GM18499 (cell line): Measurements from ENCODE around the gene INSIG1.

Experiments
- ATAC-seq: cut with Tn5 transposase; IDR thresholded peaks from one replicate; pipeline ENCODE4 v1.9.1; 2021; ENCODE audit warnings: moderate number of reproducible peaks; ENCODE audit not compliant: insufficient read depth, unreplicated experiment

Gene INSIG1

DNA sequence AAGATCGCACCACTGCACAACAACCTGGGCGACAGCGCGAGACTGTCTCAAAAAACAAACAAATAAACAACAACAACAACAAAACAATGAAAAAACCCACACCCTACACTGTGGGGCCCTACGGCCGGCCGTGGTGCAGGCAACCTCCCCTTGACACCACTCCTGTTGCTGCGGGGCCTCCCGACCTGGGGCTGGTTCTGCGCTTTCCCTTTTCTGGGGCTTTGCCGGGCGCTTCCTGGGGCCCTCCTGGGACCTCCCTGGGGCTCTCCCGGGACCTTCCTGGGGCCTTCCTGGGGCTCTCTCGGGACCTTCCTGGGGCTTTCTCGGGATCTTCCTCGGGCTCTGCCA is 46.6 kb downstream of the INSIG1 start:
- ATAC-seq: no peak

DNA sequence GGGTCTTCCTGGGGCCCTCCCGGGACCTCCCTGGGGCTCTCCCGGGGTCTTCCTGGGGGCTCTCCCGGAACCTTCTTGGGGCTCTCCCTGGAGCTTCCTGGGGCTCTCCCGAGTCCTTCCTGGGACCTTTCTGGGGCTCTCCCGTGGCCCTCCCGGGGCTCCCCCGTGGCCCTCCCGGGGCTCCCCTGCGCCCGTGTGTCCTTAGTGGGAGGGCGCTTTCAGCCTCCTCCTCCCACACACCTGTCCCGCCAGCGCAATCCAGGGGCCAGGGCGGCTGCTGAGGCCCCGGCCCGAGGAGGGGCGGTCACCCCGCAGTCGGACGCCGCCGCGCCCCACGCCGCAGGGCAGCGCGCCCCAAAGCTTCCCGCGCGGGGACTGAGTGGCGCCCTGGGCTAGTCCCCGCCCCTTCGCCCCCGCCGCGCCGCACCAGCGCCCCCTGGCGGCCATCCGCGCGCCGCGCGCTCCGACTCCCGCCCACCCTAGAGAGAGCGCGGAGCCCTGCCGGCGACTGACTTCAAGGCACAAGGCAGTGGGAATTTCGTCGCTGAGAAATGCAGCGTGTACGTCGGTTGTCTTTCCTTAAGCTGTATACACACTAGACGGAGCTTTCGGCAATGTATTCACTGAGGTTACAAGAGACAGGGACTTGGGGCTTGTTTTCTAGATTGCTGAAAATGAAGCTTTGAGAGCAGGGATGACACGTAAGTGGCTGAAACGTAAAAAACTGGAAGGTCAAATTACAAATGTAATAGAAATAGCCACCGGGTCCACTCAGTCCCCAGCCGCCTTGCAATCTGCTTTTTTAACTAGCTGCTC is 47.1 kb downstream of the INSIG1 start:
- no peak for ATAC-seq

DNA sequence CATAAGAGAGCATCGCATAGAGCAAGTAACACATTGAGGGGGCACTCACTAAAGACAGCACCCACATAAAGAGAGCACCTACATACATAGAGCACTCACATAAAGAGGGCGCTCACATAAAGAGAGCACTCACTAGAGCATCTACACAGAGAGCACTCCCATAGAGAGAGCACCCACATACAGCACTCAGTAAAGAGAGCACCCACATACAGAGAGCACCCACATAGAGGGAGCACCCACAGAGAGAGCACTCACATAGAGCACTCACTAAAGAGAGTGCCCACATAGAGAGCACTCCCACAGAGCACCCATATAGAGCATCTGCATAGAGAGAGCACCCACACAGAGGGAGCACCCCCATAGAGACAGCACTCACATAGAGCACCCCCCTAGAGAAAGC is 47.8 kb downstream of the INSIG1 start:
- ATAC-seq: no peak

DNA sequence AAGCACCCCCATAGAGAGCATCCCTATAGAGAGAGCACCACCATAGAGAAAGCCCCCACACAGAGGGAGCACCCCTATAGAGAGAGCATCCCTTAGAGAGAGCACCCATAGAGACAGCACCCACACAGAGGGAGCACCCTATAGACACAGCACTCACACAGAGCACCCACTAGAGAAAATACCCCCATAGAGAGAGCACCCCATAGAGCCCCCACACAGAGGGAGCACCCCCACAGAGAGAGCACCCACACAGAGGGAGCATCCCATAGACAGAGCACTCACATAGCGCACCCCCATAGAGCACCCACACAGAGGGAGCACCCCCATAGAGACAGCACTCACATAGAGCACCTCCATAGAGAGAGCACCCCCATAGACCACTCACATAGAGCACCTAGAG is 48.6 kb downstream of the INSIG1 start:
- no peak for ATAC-seq

DNA sequence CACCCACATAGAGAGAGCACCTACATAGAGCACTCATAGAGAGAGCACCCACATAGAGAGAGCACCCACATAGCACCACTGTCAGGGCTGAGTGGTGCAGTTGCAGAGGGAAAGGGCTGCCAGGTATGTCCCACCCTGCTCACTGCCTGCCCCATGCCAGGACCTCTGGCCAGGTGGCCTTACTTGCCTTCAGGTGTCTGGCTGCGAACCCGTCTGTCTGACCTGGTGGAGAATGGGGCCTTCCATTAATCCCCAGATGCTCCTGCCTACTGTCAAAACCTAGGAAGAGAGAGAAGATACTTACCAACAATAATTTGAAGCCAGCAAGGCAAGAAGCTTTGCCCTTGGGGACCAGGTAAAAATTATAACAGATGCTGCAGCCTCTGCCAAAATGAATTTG is 51.1 kb downstream of the INSIG1 start:
- ATAC-seq: no peak

DNA sequence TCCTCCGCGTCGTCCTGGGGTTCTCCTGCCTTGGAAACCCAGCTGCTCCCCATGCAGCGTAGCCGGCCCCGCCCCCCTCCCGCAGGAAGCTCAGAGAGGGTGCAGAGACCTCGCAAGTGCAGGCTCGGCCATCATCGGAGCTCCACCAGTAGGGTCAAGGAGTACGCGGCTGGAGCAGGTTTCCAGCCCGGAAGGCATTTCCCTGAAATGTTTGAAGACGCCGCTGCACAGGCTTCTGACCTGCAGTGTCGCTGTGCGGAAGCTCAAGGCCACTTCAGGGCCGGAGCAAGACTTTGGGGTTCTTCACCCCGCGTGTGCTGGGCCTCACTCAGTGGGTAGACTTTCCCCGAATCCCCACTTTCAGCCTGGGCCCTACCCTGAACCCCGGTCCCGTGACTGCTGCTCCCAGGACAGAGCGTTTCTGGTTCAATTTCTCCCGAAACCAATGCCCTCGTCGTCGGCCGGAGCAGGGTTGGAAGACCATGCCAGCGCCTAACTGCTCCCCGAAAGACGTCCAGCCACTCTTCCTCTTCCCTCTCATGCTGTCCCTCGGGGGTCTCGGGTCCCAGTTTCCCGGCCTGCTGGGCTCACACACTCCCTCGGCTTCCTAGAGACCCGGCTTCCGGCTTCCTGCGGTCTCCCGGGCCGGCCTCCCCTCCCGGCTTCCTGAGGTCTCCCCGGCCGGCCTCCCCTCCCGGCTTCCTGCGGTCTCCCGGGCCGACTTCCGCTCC is 52.1 kb downstream of the INSIG1 start:
- ATAC-seq: no peak

DNA sequence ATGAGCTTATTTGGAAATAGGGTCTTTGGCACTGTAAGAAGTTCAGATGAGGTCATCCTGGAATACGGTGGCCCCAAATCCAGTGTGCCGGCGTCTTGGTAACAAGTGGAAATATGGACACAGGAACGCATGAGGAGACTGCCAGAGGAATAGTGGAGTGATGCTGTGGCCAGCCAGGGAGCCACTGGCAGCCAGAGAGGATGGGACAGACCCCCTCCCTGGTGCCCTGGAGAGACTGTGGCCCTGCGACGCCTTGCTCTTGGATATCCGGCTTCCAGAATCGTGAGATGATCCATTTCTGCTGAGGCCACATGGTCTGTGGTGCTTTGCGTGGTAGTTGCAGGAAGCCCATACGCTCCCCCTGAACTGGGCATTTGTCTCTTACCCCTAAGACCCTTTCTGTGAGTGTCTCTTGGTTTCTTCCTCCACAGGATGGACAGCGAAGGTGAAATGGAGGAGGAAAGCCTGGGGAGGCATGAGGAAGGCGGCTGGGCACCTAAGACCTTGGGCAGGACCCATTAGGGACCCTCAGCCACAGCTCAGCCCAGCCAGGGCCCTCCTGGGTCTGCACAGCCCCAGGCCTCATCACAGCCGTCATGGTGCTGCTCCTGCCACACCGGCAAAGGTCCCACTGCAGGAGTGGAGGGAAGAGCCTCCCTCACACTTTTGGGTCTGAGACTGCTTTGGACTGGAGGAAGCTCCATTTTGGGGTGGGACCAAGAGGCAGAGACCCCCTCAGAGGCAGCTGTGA is 53.6 kb downstream of the INSIG1 start:
- ATAC-seq: no peak

DNA sequence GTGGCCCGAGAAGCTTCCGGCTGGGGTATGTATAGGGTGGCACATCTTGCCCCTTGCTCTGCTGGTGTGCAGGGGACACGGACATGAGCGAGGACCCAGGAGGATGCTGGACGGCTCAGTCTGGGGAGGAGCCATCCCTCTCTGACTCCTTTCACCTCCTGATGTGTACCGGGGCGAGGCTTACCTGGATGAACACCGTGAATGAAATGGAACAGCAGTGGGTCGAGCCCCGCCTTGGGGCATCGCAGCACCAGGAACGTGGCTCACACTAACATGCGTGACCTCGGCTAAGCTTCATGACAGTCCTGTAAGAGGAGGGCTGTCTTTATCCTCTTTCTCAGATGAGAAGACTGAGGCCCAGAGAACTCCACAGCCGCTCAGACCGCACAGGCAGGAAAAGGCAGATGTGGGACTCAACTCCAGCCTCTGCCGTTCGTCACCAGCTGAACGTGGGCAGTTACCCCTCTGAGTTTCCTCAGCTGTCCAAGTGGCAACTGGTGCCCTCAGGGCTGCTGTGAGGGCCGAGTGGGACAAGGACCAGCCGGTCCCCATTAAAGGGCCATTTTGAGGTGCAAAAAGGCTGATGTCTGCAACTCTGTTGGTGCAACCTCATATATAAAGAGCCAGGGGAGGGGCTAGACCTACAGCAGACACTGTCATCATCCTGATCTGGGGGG is 54.5 kb downstream of the INSIG1 start:
- ATAC-seq: no peak

DNA sequence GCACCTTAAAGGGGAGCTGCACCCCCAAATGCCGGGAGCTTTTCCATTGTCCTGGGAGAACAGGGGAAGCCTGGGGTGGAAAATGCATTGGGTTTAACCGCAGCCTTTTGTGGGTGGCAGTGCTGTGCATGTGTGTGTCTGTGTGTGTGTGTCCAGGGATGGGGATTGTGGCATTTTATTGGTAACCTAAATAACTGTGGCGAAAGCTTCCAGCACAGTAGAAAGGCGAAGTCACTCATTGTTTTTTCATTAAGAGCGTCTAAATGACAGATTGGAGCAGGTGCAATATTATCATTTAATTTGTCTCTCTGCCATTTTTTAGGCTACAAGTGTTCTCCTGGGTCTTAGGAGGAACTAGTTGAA is 55.1 kb downstream of the INSIG1 start:
- ATAC-seq: no peak

DNA sequence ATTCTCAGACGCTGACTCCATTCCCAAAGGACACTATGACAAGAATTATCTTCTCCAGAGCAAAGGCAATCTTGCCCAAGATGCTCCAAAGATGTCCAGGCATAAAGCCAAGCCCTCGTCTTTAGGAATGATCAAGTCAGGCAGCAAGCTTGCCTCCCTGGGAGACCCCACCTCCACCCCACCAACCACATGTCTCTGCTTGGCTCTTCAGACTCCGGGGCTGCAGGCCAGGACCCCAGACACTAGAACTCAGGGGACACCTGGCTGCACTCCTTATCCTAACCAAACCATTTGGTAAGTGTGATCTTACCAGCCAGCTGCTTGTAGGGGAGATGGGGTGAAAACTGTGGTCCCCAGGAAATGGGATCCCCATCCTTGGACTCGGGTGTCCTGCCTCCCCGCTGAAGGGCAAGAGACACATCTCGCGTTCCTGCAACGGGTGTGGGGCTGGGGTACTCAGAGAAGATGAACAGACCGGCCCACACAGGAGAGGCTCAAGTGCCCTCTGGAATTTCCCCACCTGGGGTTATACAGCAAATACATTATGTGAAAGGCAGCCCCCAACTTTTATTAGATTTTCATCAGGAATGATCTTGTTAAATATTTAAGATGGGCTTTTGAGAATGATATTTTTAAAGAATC is 55.7 kb downstream of the INSIG1 start:
- no peak for ATAC-seq

DNA sequence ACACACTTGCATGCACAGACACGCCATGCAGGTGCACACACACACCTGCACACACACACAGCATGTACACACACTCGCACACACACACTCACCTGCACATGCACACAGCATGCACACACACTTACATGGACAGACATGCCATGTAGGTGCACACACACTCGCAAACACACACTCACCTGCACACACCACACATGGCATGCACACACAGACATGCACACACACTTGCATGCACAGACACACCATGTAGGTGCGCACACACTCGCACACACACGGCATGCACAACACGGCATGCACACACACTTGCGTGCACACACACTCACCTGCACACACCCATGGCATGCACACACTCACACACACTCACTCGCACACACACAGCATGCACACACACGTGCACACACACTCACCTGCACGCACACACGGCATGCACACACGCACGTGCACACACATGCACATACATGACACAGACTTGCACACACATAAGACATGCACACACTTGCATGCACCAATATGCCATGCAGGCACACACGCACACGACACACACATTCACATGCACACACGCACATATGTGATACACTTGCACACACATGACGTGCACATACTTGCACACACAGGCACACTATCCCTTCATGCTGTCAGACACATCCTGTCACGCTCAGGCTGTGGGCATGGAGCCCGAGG is 56.8 kb downstream of the INSIG1 start:
- ATAC-seq: no peak

DNA sequence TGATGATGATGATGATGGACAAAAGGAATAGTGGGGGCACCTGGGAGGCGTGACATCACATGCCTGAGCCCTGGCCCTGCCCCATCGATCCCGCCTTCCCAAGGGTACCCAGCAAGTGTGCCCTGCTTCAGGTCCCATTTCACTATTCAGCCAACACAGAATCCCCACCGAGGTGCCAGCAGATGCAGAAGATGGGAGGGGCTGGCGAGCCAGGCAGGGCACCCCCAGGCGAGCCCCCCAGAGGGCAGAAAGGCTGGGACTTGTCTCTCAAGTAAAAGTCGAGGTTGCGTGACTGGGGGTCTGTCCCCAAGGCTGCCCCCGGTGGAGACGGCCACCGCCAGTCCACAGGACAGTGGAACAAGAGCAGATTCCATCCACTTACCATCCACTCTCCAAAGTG is 57.5 kb downstream of the INSIG1 start:
- no peak for ATAC-seq

DNA sequence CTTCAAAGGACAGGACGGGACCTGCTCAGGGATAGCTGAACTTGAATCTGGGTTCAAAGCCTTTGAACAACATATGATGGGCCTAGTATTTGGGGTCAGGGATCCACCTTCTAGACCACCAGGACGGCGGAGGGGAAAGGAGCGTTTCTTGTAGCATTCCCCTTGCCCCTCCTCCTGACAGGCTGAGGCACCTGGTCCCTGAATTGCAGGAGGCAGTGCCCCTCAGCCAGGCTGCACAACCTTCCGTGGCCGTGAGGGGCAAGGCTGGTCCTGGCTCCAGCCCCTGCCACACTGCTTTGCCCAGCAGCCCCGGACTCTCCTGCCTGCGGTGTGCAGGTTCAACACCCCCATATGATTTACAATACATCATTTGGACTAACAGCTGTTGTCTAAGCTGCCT is 58.1 kb downstream of the INSIG1 start:
- ATAC-seq: no peak

DNA sequence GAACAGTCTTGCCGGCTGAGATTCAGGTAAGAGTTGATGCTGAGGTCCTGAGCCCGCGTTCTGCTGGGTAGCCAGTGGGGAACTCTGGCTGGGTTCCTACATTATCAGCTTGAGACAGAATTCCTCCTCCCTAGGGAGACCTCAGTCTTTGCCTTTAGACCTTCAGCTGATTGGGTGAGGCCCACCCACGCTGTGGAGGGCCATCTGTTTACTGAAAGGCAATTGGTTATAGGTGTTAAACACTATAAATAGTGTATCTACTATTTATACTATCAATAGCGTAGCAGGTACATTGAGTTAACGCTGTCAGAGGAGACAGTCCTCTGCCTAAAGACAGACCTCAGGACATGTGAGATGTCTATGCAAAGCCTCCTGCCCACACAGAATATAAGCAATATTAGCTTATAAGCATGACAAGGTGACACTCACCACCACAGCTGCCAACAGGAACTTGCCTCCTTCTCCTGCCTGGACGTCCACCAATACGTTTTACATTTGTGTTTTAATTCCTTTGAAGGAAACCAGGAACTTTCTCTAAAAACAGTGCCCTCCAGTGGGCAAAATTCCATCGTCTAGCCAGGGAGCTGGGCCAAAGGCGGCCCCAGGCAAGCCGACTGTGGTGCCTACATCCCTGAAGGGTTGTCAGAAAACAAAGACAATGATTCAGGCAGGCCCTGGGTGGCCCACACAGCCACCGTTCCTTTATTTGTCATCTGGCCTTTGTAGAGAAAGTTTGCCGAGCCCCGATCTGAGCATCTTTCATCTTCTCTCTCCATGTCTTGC is 58.8 kb downstream of the INSIG1 start:
- ATAC-seq: no peak

DNA sequence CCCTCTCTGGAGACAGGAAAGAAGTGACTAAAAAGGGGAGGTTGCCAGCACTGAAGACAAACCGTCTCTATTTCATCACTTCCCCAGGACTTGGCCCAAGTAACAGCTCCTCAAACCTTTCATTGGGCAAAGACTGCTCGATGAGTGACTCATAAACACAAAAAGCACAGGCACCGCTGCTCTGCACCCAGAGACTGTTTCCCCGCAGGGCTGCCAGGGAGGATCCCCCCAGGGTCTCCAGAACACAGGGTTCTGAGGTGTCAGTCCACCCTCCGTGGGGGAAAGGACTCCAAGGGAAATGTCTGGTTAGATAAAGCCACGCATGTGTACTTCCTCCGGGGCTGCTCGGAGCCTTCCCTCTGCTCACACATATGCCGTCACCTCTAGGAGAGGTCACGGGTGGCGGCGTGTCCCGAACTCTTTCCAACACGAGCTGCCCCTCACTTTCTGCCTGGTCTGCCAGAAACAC is 59.9 kb downstream of the INSIG1 start:
- no peak for ATAC-seq

DNA sequence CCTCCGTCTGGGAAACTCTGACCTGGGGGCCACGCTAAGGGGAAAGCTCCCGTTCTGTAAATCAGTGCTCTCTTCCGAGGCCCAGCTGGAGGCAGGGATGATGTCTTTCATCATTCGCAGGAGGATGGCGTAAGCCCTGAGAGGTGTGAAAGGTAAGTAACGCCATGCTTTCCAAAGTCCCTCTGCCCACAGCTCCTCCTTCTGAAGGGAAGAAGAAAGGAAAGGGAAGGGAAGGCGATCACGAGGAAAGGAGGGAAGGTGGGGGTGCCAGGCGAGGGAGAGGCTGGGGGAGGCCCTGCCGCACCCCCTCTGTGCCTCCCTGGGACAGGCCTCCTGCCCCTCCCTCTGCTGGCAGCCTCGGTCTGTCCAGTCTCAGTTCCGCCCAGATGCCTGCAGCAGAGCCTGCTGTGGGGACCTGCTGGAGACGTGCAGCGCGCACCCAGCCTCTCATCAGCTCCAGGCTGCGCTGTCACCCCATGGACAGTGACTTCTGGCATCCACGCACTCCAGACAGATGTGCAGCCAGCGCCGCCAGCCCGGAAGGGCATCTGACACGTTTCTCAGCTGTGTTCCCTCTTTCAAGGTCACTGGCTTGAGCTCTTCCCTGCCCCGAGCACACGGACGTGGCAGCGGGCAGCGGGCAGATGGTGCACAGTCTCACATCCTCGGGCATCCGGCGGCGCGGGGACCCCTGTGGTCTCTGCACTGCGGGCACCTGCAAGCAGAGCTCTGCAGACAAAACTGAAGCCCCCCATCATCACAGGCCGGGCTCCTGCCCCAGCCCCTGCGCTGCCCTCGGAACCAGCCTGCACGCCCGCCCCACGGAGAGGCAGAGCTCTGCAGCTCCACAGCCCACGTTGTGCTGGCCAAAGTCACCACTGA is 60.6 kb downstream of the INSIG1 start:
- no peak for ATAC-seq

DNA sequence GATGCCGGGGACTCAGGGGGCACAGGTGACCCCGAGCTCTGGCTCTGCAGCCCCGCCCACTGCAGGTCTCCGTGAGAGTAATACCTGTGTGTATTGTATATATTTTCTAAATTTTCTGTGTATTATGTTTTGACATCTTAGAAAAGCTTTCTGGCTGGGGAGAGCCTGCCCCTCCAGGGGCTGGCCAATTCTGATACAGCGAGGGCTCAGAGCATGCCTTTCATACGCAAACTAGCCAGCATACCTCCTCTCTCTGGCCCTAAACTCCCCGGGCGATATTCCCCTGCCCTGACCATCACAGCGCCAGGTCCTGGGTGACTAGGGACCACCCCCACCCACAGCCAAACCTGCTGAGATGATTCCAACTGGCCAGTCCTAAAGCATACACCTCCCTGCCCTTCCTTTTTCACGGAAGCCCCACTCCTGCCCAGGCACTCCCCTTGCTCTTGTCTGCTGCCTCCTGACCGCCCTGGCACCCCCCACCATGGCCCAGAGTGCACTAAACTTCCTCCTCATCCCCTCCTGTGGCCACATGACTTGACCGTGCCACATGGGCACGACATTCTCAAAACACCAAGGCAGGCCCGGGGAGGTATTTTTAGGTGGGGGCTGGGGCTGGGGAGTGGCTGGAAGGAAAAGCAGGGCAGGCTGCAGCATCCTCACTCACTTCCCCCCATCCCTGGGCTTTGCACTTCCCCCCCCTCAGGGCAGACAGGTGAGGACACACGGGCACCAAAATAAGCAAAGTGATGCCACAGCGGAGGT is 61.5 kb downstream of the INSIG1 start:
- ATAC-seq: no peak
